GM13977 (cell line): ENCODE results near the gene PRKCA.

Experiments used
- DNase-seq: peaks from one replicate; pipeline ENCODE4 v3.0.0; 2012; ENCODE audit warnings: low spot score
- CTCF ChIP-seq: IDR thresholded peaks from 2 replicates; pipeline ENCODE4 v1.5.1; 2012; ENCODE audit warnings: mild to moderate bottlenecking, control low read depth; ENCODE audit not compliant: insufficient read depth; ENCODE audit errors: extremely low read depth, missing control alignments
- in situ Hi-C: fragments of 300-500 bp; cut with MboI; formaldehyde crosslinking; loops from one replicate; pipeline ENCODE4 v1.12.0; 2022; ENCODE audit warnings: low sequenced_read_pairs, low pct_unique_long_range_greater_than_20kb, mixed read lengths, inconsistent platforms; ENCODE audit not compliant: unreplicated experiment

The PRKCA gene

GRCh38 chr17:66460558-66460957 is 158.1 kb downstream of the PRKCA start:
- in situ Hi-C loops, result no loop called here
- DNase-seq, result no peak
- no peak for TF ChIP-seq CTCF

GRCh38 chr17:66461343-66461995 is 159.1 kb downstream of the PRKCA start:
- in situ Hi-C loops, result no loop called here
- no peak for DNase-seq
- no peak for TF ChIP-seq CTCF

DNA sequence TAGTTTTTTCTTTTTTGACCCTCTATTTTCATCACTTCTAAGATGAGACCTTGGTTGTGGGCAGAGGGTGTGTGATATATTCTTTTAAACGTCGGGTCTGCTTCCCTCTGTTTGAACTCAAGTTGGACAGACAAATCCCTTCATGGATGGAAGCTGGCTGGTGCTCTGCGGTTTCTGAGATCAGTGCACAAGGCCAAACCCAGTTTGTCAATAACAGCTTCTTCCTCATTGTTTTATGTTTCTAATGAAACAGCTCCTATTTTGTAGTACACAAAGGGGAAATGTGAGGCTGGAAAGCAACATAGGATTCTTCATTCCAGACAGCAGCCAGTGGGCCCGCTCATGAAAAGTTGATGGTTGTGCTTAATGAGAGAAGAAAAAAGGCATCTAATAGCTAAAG is 159.6 kb downstream of the PRKCA start:
- DNase-seq, result no peak
- in situ Hi-C loops, result no loop called here
- TF ChIP-seq CTCF, result no peak

GRCh38 chr17:66464921-66465320 is 162.5 kb downstream of the PRKCA start:
- no peak for DNase-seq
- in situ Hi-C loops, result no loop called here
- TF ChIP-seq CTCF, result no peak

DNA sequence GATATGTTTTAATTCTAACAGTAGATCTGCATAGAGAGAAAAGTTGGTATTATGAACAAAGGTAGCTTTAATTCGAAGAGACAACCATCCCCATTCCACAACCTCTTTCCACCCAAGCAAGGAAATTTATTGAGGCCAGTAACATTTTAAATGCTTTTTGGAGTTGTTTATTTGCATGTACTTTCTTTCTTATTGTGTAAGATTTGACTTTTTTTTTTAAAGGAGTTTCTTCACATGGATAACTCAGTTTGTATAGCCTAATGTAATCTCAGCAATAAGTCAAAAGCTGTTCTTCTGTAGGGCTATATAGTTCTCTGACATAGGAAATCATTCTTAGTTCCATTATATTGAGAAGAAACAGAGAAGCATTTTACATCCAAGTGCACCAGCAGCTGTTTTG is 163.3 kb downstream of the PRKCA start:
- no peak for TF ChIP-seq CTCF
- in situ Hi-C loops, result no loop called here
- no peak for DNase-seq

- in situ Hi-C loops, result no loop called here
- TF ChIP-seq CTCF, result no peak
- no peak for DNase-seq
These were observed 163.8 kb downstream of the PRKCA start for GRCh38 chr17:66466106-66466820.
